H1 (cell line): Measurements from ENCODE around the gene MACROD1. TPM values are rescaled to one million over a fixed set of nuclear protein-coding genes. Genes with fewer than 3 reads are reported as not detected.

Experiments used
- CTCF ChIA-PET: fragments of 300-600 bp; sonication (Branson Sonifier 250); formaldehyde crosslinking; loops from one replicate; lab custom pipeline; 2021; ENCODE audit not compliant: partially characterized antibody; lab: Charles Lee
- POLR2A ChIA-PET: fragments of 300-600 bp; sonication (Branson Sonifier 250); formaldehyde crosslinking; loops from one replicate; lab custom pipeline; 2021; ENCODE audit warnings: inconsistent platforms; ENCODE audit not compliant: partially characterized antibody; lab: Charles Lee
- DNase-seq, 2 experiments: peaks; one replicate each; pipeline versions ENCODE4 v3.0.0 to v3.0.0-alpha.2; 2010 to 2022; ENCODE audit warnings: low spot score in 2 of 2, low read depth in 1 of 2, mixed read lengths in 1 of 2
- FAIRE-seq: peaks from 2 replicates; lab custom pipeline; 2011; peaks lifted over from hg19 to GRCh38; lab: Jason Lieb, UNC
- H2AFZ ChIP-seq: 2 replicates; pipeline ENCODE4 v1.8.1; 2012; ENCODE audit warnings: low read length, inconsistent platforms
- H2AK5ac ChIP-seq: 2 replicates; pipeline ENCODE4 v1.6.1; 2013; ENCODE audit warnings: low read depth, low read length
- H2BK120ac ChIP-seq: replicated peaks from 2 replicates; pipeline ENCODE3; 2013; ENCODE audit warnings: low read depth, low read length, inconsistent platforms
- H2BK12ac ChIP-seq: 2 replicates; pipeline ENCODE4 v1.6.1; 2013; ENCODE audit warnings: low read depth, low read length
- H2BK15ac ChIP-seq: 2 replicates; pipeline ENCODE4 v1.6.1; 2013; ENCODE audit warnings: low read length
- H2BK20ac ChIP-seq: 2 replicates; pipeline ENCODE4 v1.6.1; 2013; ENCODE audit warnings: low read length
- H2BK5ac ChIP-seq: 2 replicates; pipeline ENCODE4 v1.6.1; 2013; ENCODE audit warnings: low read depth, low read length
- H3K14ac ChIP-seq: 2 replicates; pipeline ENCODE4 v1.6.1; 2013; ENCODE audit warnings: inconsistent platforms; ENCODE audit not compliant: insufficient read length
- H3K18ac ChIP-seq: 2 replicates; pipeline ENCODE4 v1.6.1; 2013; ENCODE audit warnings: low read length; ENCODE audit errors: extremely low read depth
- H3K23ac ChIP-seq: 2 replicates; pipeline ENCODE4 v1.6.1; 2013; ENCODE audit warnings: inconsistent platforms; ENCODE audit not compliant: insufficient read length
- H3K23me2 ChIP-seq: 2 replicates; pipeline ENCODE4 v1.6.1; 2013; ENCODE audit warnings: low read depth, low read length
- H3K27ac ChIP-seq: 2 replicates; pipeline ENCODE4 v1.6.1; 2011; ENCODE audit warnings: low read depth, low read length, inconsistent platforms
- H3K27me3 ChIP-seq, 4 experiments: replicated peaks in 1 of 4; 1 replicate in 1 of 4; 2 replicates in 3 of 4; pipeline versions ENCODE4 v1.6.1 to v1.8.1; 2011 to 2013; ENCODE audit warnings: low read length in 3 of 4, mild to moderate bottlenecking in 3 of 4, inconsistent platforms in 2 of 4, mixed read lengths in 2 of 4, moderate library complexity in 1 of 4; ENCODE audit not compliant: control insufficient read depth in 3 of 4, insufficient read depth in 3 of 4; ENCODE audit errors: extremely low read depth in 1 of 4
- H3K36me3 ChIP-seq, 4 experiments: 2 replicates each; pipeline versions ENCODE4 v1.6.1 to v1.8.1; 2011 to 2013; ENCODE audit warnings: mild to moderate bottlenecking in 4 of 4, low read length in 3 of 4, moderate library complexity in 2 of 4, control low read depth in 1 of 4, inconsistent platforms in 1 of 4; ENCODE audit not compliant: insufficient read depth in 4 of 4, control insufficient read depth in 2 of 4
- H3K4ac ChIP-seq: replicated peaks from 2 replicates; pipeline ENCODE3; 2013; ENCODE audit warnings: low read length, low read depth, mixed read lengths, inconsistent platforms; ENCODE audit not compliant: insufficient read length
- H3K4me1 ChIP-seq, 4 experiments: replicated peaks in 1 of 4; 1 replicate in 1 of 4; 2 replicates in 3 of 4; pipeline versions ENCODE4 v1.6.1 to v1.8.1; 2011 to 2013; ENCODE audit warnings: low read length in 3 of 4, inconsistent platforms in 2 of 4, mixed read lengths in 1 of 4; ENCODE audit not compliant: insufficient read depth in 4 of 4, control insufficient read depth in 3 of 4
- H3K4me2 ChIP-seq, 2 experiments: 2 replicates each; pipeline versions ENCODE4 v1.6.1 to v1.8.1; 2011 to 2013; ENCODE audit warnings: low read depth in 2 of 2, low read length in 2 of 2, control low read depth in 1 of 2, inconsistent platforms in 1 of 2, mild to moderate bottlenecking in 1 of 2; ENCODE audit not compliant: insufficient read depth in 1 of 2
- H3K4me3 ChIP-seq, 4 experiments: fragments of 200-600, 300-600 bp in 1 of 4; sonication (generic), shearing (Covaris generic), sonication (Bioruptor Twin) in 1 of 4; 2 replicates each; pipeline versions ENCODE4 v1.5.1 to v1.8.1; 2011 to 2016; ENCODE audit warnings: low read length in 4 of 4, low read depth in 3 of 4, control low read depth in 2 of 4, inconsistent platforms in 2 of 4, mild to moderate bottlenecking in 2 of 4, mixed read lengths in 1 of 4, moderate library complexity in 1 of 4; ENCODE audit not compliant: insufficient read depth in 2 of 4; ENCODE audit errors: extremely low read depth in 1 of 4
- H3K56ac ChIP-seq: replicated peaks from 2 replicates; pipeline ENCODE3; 2013; ENCODE audit warnings: low read depth, mild to moderate bottlenecking, mixed read lengths, low read length, inconsistent platforms; ENCODE audit not compliant: insufficient read length
- H3K79me1 ChIP-seq: 2 replicates; pipeline ENCODE4 v1.6.1; 2013; ENCODE audit warnings: low read depth, low read length, control low read depth
- H3K79me2 ChIP-seq, 2 experiments: 2 replicates each; pipeline versions ENCODE4 v1.6.1 to v1.8.1; 2012 to 2013; ENCODE audit warnings: low read length in 2 of 2, mild to moderate bottlenecking in 2 of 2, inconsistent platforms in 1 of 2; ENCODE audit not compliant: insufficient read depth in 2 of 2, control insufficient read depth in 1 of 2
- H3K9ac ChIP-seq, 4 experiments: replicated peaks in 1 of 4; 1 replicate in 1 of 4; 2 replicates in 3 of 4; pipeline versions ENCODE4 v1.6.1 to v1.8.1; 2011 to 2013; ENCODE audit warnings: low read depth in 3 of 4, low read length in 3 of 4, control low read depth in 2 of 4, mild to moderate bottlenecking in 2 of 4, moderate library complexity in 2 of 4, inconsistent platforms in 1 of 4; ENCODE audit errors: extremely low read depth in 1 of 4
- H3K9me3 ChIP-seq, 2 experiments: 2 replicates each; pipeline versions ENCODE4 v1.6.1 to v1.8.1; 2012 to 2013; ENCODE audit warnings: mild to moderate bottlenecking in 2 of 2, moderate library complexity in 2 of 2, control low read depth in 1 of 2, inconsistent platforms in 1 of 2, low read depth in 1 of 2, low read length in 1 of 2, mixed read lengths in 1 of 2; ENCODE audit not compliant: insufficient read depth in 2 of 2
- H4K20me1 ChIP-seq, 2 experiments: replicated peaks in 1 of 2; 2 replicates each; pipeline versions ENCODE3 to v1.8.1; 2011 to 2013; ENCODE audit warnings: inconsistent platforms in 2 of 2, low read length in 2 of 2, mild to moderate bottlenecking in 1 of 2; ENCODE audit not compliant: insufficient read depth in 2 of 2, control insufficient read depth in 1 of 2
- H4K5ac ChIP-seq: 2 replicates; pipeline ENCODE4 v1.6.1; 2013; ENCODE audit warnings: low read length, low read depth, mixed read lengths, inconsistent platforms; ENCODE audit not compliant: insufficient read length
- H4K8ac ChIP-seq: 2 replicates; pipeline ENCODE4 v1.8.0; 2013; ENCODE audit warnings: mild to moderate bottlenecking, moderate library complexity, low read length, inconsistent platforms; ENCODE audit not compliant: insufficient read depth; ENCODE audit errors: extremely low read depth
- H4K91ac ChIP-seq: replicated peaks from 2 replicates; pipeline ENCODE3; 2013; ENCODE audit warnings: low read length, mixed read lengths, inconsistent platforms; ENCODE audit not compliant: insufficient read length
- ASH2L ChIP-seq: fragments of 200-600, 300-600 bp; sonication (generic); IDR thresholded peaks from one replicate; pipeline ENCODE4 v1.7.1; 2017; ENCODE audit warnings: low read length
- CBX5 ChIP-seq: fragments of 300-800, 300-1000 bp; sonication (generic); IDR thresholded peaks from 2 replicates; pipeline ENCODE4 v1.7.1; 2016; ENCODE audit warnings: antibody characterized with exemption, low read length, low read depth
- CBX8 ChIP-seq: fragments of 300-800, 300-1000 bp; sonication (generic); IDR thresholded peaks from 2 replicates; pipeline ENCODE4 v1.7.1; 2016; ENCODE audit warnings: low read depth, low read length, borderline replicate concordance
- CREB1 ChIP-seq: IDR thresholded peaks from 2 replicates; pipeline ENCODE4 v1.6.1; 2012; ENCODE audit warnings: inconsistent platforms
- FOSL1 ChIP-seq: IDR thresholded peaks from 2 replicates; pipeline ENCODE4 v1.6.1; 2011; ENCODE audit warnings: mild to moderate bottlenecking, low read depth, low read length, moderate library complexity; ENCODE audit not compliant: insufficient read depth
- GABPA ChIP-seq: IDR thresholded peaks from 2 replicates; pipeline ENCODE4 v1.6.1; 2011; ENCODE audit warnings: mild to moderate bottlenecking, low read length, moderate library complexity, borderline replicate concordance; ENCODE audit not compliant: insufficient read depth
- NANOG ChIP-seq: IDR thresholded peaks from 2 replicates; pipeline ENCODE4 v1.6.1; 2011; ENCODE audit warnings: low read length, low read depth, mild to moderate bottlenecking, inconsistent platforms; ENCODE audit not compliant: insufficient read depth, poor library complexity, severe bottlenecking
- RBBP5 ChIP-seq: IDR thresholded peaks from 2 replicates; pipeline ENCODE4 v1.7.1; 2012; ENCODE audit warnings: low read depth, mild to moderate bottlenecking, inconsistent platforms, low read length, moderate library complexity, borderline replicate concordance
- RXRA ChIP-seq: IDR thresholded peaks from 2 replicates; pipeline ENCODE4 v1.6.1; 2011; ENCODE audit warnings: low read depth, mild to moderate bottlenecking, low read length, moderate library complexity; ENCODE audit not compliant: insufficient read depth
- SAP30 ChIP-seq: fragments of 300-600 bp; sonication (generic); IDR thresholded peaks from 2 replicates; pipeline ENCODE4 v1.7.1; 2012; ENCODE audit warnings: low read length, moderate library complexity, mild to moderate bottlenecking, inconsistent platforms; ENCODE audit not compliant: insufficient read depth, insufficient replicate concordance
- YY1 ChIP-seq: IDR thresholded peaks from 2 replicates; pipeline ENCODE4 v1.6.1; 2011; ENCODE audit warnings: low read depth, mild to moderate bottlenecking, low read length
- WGBS, 2 experiments: shearing (Covaris generic) in 1 of 2; methylation state at CpG; one replicate each; pipeline versions ENCODE4 v1.1.6 to v1.1.7; 2013 to 2015; ENCODE audit warnings: low lambda C conversion rate in 2 of 2, mixed read lengths in 2 of 2, inconsistent platforms in 1 of 2, low coverage in 1 of 2, missing lambda C conversion rate in 1 of 2; ENCODE audit not compliant: insufficient replicate concordance in 2 of 2, insufficient coverage in 1 of 2, insufficient read length in 1 of 2; ENCODE audit errors: extremely low coverage in 1 of 2, missing lambda C conversion rate in 1 of 2; 5-methylcytosine and 5-hydroxymethylcytosine counted together
- polyA plus RNA-seq, 7 experiments: library from polyadenylated mRNA; depleted of rRNA in 3 of 7; stranded (reverse) in 5 of 7; unstranded in 2 of 7; fragments of >200 nt in 5 of 7; fragments of 200-250 nt in 2 of 7; gene quantifications; 1 replicate in 5 of 7; 2 replicates in 1 of 7; 4 replicates in 1 of 7; pipeline versions ENCODE4 v1.2.1 to v1.2.3, GENCODE V29; 2011 to 2013; ENCODE audit warnings: missing spikeins in 2 of 7, mixed read lengths in 2 of 7
- total RNA-seq: library from RNA; stranded (reverse); fragmentation: NEBNext Ultra II Directional; extraction: Animal tissue kit (Norgen Biotek cat#: 25700); gene quantifications from 2 replicates; pipeline ENCODE4 v1.2.1, GENCODE V29; 2021
- TF ChIP-seq, protein P1 (sequence below): IDR thresholded peaks from 2 replicates; pipeline ENCODE4 v1.6.1; 2011; ENCODE audit warnings: low read length, improper control_type of control experiment

The MACROD1 gene
- total and polyA plus RNA-seq, 2 of the 8 experiments (the other 6 are each of a cell fraction or from before 2014, with no cell fraction given), result 19.5 to 34.1 TPM

DNA sequence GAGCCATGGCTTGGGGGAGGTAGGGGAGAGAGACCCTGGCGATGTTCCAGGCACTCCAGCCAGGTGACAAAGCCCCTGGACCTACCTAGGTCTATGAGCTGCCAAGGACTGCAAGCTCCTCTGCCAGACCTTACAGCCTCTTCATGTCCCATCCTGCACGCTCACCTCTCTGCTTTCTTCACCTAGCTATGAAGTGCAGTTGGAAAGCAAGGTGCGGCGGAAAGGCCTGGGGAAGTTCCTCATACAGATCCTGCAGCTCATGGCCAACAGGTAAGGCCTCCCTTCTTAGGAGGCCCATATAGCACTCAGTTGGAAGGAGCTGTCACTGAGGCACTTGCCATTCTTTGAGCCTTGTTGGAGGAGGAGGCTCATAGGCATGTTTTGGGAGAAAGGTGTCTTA is 213.3 kb downstream of the MACROD1 start:
- Histone ChIP-seq H2BK5ac (no peak overlapping the region), H3K79me2 (no peaks in the 10 kb centered on the region), H2AFZ (no peak overlapping the region), H2BK120ac (no peak overlapping the region), H3K23me2 (no peaks in the 10 kb centered on the region), H4K5ac (no peak overlapping the region), H3K18ac (no peak overlapping the region), H3K27ac (no peak overlapping the region), H3K27me3 (no peaks in the 10 kb centered on the region), H3K4me3 (no peak overlapping the region), H3K9me3 (no peaks in the 10 kb centered on the region), H4K91ac (no peak overlapping the region), H2BK15ac (no peak overlapping the region), H3K4ac (no peak overlapping the region), H3K56ac (no peak overlapping the region), H2AK5ac (no peak overlapping the region), H3K9ac (no peak overlapping the region), H2BK20ac (no peak overlapping the region), H3K36me3 (peaks cover 17 to 36% (median 22%) of the 10 kb centered on the region in 4 experiments; a peak in 7 of 8 replicates), H3K23ac (no peak overlapping the region), H3K4me2 (no peak overlapping the region), H4K20me1 (peaks cover 0 to 5% of the 10 kb centered on the region in 2 experiments), H4K8ac (no peak overlapping the region), H3K4me1 (no peaks in the 10 kb centered on the region), H2BK12ac (no peak overlapping the region), H3K79me1 (no peaks in the 10 kb centered on the region), H3K14ac (no peak overlapping the region)
- no peak for DNase-seq
- no peak for FAIRE-seq
- POLR2A ChIA-PET, result interaction anchor here (0.5 to 4.2 kb wide), 7 partner anchors 9 to 105 kb away, joined by 3 to 31 read pairs (median 3); partner anchors contain the start of genes COX8A and NAA40
- WGBS, 2 experiments, result 97% methylated on average over 4 of the region's 4 CpGs; no CpG with 5 or more reads in 1 of the 2 experiments
- CTCF ChIA-PET, result interaction anchor here (0.6 to 1.7 kb wide), 9 partner anchors 9 to 142 kb away, joined by 3 to 9 read pairs (median 4); no protein-coding TSS in a partner anchor
- TF ChIP-seq FOSL1 (no peak), CBX8 (no peak), CREB1 (no peak), RXRA (no peak), CBX5 (no peak), ASH2L (no peak), YY1 (no peak), RBBP5 (no peak), GABPA (no peak), NANOG (no peak), SAP30 (no peak)
- TF ChIP-seq, protein P1, sequence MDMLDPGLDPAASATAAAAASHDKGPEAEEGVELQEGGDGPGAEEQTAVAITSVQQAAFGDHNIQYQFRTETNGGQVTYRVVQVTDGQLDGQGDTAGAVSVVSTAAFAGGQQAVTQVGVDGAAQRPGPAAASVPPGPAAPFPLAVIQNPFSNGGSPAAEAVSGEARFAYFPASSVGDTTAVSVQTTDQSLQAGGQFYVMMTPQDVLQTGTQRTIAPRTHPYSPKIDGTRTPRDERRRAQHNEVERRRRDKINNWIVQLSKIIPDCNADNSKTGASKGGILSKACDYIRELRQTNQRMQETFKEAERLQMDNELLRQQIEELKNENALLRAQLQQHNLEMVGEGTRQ, result no peak
